GM19035 (cell line): ENCODE measurements around the gene SMURF2.

ENCODE experiments used
- ATAC-seq: cut with Tn5 transposase; IDR thresholded peaks from one replicate; pipeline ENCODE4 v1.9.1; 2021; ENCODE audit not compliant: unreplicated experiment

Gene SMURF2

DNA sequence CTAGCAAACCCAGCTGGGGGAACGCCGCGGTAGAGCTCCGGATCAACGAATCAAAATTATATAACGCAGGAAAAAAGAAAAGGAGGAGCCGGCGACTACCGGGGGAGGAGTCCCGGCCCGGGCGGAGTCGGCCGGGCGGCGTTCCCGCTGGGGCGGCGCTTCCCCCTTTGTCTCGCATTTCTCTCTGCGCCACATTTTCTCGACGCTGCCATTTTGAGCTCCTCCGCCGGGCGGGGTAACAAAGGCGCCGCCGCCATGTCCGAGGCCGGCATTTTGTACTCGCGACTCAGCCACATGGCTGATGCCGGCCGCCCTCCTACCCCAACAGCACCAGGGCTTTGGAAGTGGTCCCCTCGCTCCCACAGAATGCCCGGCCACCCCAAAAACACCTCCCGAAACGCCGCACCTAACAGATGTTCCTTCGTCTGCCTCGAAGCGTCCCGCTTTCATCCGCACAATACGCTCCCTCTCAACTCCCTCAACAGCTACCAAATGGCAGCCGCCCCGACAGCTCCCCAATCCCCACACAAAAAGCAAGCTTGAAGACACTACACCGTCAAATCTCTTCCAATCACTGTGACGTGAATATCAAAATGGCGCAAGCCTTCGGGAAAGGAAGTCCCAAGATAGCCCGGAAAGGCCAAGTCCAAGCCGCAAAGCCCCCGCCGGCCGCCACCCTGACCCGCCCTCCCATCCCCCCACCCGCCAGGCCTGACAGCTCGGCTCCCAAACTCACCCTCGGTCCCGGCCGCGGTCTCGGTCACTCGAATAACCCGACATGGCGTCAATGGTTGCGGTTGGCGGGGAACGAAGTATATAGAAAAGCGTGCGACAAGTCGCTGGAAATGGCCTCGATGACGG is 156.5 kb downstream of the SMURF2 start:
- ATAC-seq = peak; percentile 28

DNA sequence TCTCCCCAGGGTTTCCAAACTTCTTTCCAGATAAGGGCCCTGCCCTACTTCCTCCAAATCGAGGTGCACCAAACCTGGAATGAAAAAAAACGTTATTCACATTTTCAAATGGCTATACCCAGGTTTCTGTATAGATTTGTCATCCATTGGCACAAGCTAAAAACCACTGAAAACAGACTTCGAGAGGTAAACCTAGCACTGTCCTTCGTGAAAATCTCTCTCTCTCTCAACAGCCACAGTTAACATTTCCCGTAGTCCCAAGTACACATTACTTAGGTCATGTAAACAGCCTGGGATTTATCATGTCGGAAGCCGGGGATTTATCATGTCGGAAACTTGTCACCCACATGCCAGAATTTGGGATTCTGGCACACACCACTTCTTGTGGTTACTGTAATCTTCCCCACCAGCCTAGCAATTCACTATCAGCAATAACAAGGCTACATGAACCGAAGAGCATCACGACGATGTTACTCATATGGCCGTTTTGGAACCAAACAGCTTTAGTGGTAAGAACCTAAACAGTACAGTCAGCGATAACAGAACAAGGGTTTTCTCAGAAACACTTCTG is 157.3 kb downstream of the SMURF2 start:
- no peak for ATAC-seq

DNA sequence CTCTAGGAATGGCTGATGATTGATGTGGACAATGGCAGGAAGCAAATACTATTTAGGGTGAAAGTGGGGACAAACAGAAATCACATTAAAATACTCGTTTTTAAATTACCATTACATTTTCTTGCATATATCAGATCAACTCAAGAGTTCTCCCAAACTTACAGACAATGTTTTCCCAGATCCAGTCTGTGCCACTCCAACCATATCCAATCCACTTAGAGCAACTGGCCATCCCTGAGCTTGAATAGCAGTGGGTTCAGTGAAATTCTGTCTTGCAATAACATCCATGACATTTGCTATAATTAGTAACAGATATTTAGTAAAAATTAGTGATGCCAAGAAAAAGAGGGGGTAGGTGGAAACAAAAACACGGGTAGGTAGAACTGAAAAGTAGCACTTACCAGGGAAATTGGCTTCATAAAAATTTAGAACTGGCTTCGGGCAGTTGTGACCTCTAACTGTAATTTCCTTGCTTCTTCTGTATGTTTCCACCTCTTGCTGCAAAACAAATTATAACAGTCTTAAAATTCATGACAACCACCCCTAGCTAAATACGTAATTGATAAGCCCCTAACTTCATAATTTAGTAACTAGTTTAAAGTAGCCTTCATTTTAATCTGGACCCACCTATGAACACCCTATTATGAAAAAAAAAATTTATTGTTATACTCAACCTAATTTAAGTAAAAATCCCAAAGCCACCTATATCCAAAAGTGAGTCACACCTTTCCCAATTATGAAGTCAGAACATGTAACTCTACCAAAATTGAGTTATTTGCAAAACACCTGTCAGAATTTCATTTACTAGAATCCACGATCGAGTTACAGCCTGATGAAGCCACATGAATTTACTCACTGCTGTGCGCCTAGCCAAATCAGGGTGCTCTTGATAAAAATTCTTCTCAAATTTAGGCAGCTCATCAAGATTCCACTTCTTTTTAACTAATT is 158.0 kb downstream of the SMURF2 start:
- no peak for ATAC-seq

DNA sequence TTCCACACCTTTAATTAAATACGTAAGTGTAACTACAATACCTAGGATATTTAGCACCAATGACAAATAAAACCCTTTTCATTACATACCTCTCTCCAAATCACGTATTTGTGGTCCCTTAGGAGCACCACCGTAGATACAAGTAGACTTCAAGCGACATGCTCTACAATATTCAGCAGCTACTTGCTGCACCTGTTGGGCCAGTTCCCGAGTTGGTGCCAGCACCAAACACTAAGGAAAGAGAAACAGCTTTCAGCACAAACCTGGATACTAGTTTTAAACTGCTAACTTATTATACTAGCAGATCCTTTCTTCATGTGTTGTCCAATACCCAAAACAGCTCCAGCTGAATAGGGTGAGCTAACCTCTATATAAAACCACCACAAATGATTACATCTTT is 158.8 kb downstream of the SMURF2 start:
- no peak for ATAC-seq

DNA sequence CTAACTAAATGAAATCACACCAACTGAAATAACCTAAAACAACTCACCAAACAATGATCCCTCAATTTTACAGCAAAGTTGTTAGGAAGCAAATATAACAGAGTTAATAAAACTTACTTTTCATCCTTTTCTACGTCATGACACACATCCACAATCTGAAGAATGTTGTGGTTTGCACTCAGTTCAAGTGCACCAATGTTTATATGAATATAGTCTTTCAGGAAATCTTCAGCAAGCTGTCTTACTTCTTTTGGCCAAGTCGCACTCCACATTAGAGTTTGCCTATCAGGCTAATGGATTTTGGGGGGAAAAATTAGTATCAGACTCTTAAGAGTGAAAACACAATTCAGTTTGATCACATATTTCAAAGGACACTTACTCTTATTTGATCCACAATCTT is 159.3 kb downstream of the SMURF2 start:
- ATAC-seq = no peak

DNA sequence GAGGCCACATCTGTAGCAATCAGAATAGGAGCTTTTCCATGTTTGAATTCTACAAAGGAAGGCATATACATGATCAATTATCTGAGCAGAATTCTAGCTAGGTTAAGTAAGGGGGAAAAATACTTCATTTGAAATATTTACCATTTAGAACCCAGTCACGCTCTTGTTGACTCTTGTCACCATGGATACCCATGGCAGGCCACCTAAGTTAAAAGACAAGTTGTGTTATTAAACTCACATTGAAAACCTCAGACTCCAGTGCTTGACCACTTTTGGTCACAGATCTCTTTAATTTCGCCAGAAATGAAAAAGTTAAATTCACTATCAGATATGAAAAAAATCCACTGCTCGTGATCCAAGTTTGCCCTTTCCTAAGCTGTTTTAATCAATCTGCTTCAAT is 160.1 kb downstream of the SMURF2 start:
- ATAC-seq = no peak

DNA sequence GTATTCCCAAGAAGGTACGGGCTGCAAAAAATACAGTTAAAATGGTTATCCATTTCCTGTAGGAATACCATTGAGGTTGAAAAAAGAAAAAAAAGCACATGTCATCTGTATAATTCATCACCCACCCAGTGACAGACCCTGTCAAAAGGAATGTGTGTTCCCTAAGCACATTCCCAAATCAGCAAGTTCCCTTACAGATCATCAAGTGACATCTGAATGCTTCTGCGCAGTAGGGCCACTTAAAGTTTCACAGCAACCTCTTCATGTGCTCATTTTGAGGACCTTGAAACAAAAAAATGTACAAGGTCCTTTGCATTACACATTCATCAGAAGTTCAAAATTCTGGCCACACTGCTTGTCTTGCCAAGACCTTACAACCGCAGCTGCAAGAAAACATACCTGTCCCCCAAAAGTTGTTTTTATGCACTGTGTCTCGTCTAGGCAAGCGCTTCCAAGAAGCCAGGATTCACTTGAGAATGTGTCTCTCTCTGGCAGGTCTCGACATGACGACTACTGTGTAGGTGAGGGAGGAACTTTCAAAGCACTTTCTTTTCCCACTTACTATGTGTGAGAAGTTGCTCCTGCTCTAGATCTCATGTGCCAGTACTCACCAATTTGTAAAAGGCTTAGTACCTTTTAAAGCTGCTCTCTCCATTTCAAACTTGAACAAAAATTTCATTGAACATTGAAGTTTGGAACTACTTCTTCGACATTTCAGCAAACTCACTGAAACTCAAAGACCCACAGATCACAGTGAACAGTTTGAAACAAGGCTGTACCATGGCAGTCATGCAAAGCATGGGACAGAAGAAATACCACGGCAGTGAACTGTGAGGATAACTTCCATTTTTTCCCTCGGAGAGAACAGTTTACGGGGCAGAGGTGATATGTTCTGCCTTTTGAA is 161.0 kb downstream of the SMURF2 start:
- ATAC-seq = no peak

DNA sequence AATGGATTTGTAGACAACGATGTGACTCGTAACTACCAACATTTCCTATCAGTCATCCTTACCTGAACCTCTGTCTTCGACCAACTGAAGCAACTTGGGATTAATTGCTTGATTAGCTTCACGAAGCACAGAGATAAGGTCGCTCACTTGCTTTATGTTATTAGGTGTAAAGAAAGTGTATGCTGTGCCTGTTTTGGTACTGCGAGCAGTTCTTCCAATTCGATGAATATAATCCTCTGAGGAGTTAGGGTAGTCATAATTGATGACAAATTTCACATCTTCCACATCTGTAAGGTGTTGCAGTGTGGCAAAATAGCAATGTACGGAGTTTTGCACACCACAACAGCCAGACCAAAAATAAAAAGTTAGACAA is 161.6 kb downstream of the SMURF2 start:
- no peak for ATAC-seq

DNA sequence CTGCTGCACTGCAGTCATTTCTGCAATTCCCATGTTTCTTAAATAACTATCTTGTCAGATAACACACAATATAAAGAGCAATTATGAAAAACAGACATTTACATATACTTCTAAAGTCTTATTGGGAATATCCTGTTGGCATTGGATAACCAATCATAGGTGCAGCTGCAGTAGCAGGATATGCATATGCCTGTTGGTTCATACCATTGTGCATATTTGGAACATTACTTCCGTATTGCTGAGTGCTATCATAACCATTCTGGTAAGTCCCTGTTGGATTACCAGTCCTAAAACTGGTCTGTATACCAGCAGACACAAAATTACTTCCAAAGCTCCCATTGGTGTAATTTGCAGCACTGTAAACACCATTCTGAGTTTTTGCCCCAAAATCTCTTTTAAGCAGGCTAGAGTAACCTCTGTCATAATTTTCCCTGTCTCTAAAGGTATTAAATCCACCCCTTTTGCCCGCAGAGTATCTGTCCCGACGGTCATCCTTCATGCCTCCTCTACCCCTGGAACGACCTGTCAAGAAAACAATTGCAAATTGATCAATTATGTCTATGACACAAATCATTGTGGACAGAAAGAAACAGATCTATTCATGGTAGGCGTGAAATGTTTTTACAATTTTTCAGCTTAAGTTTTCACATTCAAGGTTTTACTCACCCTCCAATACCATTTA is 162.2 kb downstream of the SMURF2 start:
- no peak for ATAC-seq

DNA sequence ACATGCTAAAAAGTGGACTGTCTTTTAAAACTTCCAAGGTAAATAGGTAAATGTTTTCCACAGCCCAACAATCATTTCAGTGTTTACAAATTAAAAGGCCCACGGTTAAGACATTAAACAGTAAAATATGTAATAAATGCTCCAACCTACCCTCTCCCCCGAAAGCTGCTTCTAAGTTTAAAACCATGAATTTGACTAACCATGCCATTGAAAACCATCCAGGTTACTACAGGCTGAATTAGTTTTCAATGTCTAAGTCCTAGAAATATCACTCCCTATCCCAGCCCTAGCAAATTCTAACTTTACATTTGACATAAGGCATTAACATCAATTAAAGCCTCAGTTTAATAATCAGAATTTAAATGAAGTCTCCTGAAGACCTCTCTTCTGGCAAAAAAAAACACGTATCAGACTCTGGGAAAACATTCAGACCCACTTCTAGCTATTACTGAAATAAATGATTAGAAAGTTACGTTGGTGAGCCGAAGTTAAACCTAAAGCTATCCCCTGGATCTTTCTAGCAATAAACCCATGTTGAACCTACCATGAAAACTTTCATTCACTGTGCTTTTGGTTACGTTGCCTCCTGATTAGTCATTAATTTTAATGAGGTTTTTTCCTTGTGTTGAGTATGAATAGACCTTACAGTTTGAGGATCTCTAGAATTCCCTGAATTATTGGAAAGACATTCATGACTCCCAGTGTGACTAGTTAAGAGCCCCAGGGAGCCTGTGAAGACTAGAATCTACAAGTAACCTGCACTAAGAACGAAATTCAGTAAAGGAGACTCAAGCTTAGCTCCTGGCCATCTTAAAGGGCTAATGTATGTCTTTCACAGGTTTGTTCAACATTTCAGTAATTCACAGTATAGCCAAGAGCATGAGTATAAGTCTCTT is 163.6 kb downstream of the SMURF2 start:
- no peak for ATAC-seq

DNA sequence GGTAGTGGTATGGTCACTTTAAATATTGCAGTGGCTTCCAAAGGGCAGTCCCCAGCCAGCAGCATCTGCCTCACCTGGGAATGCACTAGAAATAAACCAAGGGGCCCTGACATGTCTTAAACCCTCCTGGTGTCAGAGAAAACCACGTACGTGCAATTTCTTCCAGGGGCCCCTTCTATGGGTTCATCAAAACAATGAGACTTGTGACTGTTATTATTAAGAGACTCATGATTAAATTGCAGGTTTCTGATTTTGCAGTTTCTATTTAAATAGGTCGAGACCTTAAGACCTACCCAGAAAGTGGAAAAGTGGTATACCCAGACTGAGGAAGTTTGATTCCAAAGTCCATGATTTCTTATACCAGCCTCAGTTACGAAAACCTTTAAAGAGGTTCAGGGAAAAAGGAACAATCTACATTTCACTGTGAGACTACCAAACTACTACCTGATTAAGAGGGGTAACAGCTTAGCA is 164.5 kb downstream of the SMURF2 start:
- ATAC-seq = no peak

DNA sequence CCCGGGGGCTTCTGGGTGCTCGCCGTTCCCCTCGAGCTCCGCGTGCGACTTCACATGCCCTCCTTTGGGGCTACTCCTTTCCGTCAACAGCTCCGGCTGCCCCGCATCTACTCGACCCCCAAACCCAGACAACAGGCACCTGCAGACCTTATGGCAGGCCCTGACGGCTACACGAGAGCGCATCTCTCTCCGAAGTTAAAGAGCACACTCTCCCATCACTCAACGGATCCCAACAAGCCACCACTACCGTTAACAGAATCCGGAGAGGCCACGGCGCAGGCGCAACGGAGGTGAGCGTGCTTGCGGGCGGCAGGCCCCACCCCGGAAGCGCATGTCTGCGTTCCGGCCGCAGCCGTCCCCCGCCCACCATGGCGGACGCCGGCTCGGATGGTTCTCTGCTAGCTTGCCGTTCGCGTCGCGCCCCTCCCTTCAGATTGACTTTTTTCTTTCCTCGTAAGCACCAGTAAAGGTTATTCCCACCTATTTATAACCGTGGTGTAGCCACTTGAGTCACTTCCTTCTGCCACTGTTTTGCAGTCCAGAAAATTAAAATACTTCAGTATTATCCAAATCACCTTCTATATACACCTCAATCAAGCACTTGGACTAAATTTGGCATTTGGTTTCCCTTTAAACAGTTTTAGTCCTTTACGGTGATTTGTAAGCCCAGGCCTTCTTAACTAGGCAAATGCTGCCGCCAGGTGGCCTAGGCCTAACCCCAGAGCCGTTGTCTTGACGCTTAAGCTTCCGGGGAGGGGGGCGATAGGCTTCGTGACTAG is 165.1 kb downstream of the SMURF2 start, which contains the start of gene POLG2:
POLG2 (minus strand) TSS at position 269 of the 779 bp plus-strand sequence; CDS start at position 183, 86 bp downstream.
- peak; percentile 80 for ATAC-seq

DNA sequence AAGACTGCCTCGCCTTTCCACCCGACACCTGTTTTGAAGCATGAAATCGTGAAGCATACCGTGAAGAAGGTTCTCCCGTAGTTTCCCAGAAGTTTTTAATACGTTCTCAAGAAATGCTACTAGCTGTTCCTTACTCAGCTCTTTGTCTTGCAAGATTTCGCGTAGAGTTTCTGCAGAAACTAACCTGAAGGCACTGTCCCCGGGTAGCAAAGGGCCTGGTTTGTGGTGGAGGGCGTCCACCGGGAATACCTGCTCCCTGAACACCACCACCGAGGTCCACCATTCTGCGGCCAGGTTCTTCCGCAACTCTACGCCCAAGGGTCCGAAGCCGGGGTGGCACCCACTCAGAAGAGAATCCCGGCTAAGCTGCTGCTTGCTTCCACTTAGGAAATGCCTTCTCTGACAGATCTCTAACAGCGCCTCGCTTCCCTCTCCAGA is 165.7 kb downstream of the SMURF2 start:
- no peak for ATAC-seq
